H1 (cell line): ENCODE measurements around the gene CAMKMT. TPM values are rescaled to one million over a fixed set of nuclear protein-coding genes. Genes with fewer than 3 reads are reported as not detected.

Experiments used
- MAFK ChIP-seq: IDR thresholded peaks from 2 replicates; pipeline ENCODE4 v1.6.1; 2012; ENCODE audit warnings: low read depth, mild to moderate bottlenecking, improper control_type of control experiment, low read length
- RBBP5 ChIP-seq: IDR thresholded peaks from 2 replicates; pipeline ENCODE4 v1.7.1; 2012; ENCODE audit warnings: low read depth, mild to moderate bottlenecking, inconsistent platforms, low read length, moderate library complexity, borderline replicate concordance
- polyA plus RNA-seq, 7 experiments: library from polyadenylated mRNA; depleted of rRNA in 3 of 7; stranded (reverse) in 5 of 7; unstranded in 2 of 7; fragments of >200 nt in 5 of 7; fragments of 200-250 nt in 2 of 7; gene quantifications; 1 replicate in 5 of 7; 2 replicates in 1 of 7; 4 replicates in 1 of 7; pipeline versions ENCODE4 v1.2.1 to v1.2.3, GENCODE V29; 2011 to 2013; ENCODE audit warnings: missing spikeins in 2 of 7, mixed read lengths in 2 of 7
- total RNA-seq: library from RNA; stranded (reverse); fragmentation: NEBNext Ultra II Directional; extraction: Animal tissue kit (Norgen Biotek cat#: 25700); gene quantifications from 2 replicates; pipeline ENCODE4 v1.2.1, GENCODE V29; 2021

CAMKMT gene
- total and polyA plus RNA-seq, 2 of the 8 experiments (the other 6 are each of a cell fraction or from before 2014, with no cell fraction given): 14.7 to 22.4 TPM

DNA sequence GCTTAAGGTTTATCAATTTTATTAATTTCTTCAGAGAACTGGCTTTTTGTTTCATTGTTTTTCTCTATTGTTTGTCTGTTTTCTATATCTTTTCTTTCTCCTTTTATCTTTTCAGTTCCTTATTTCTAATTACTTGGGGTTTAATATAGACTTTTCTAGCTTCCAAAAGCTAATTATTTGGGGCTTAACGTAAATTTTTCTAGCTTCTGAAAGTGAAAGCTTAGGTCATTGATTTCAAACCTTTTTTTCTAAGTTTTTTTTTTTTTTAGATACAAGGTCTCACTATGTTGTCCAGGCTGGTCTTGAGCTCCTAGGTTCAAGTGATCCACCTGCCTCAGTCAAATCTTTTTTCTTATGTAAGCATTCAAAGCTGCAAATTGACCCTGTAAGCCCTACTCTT lies 266.6 kb downstream of the CAMKMT start (continued):
- TF ChIP-seq RBBP5 (no peak), MAFK (no peak)
